Lung (tissue), 12 donors: ENCODE measurements around the gene SEMA4D. TPM values are rescaled to one million over a fixed set of nuclear protein-coding genes. Genes with fewer than 3 reads are reported as not detected.

Source experiments
- ATAC-seq: fragments of 200-7000 bp; cut with Tn5 transposase; one replicate; pipeline ENCODE4 v1.9.1; 2020; ENCODE audit warnings: moderate number of reproducible peaks; ENCODE audit not compliant: insufficient read depth, low FRiP score
- DNase-seq, 3 donors: peaks; one replicate each; pipeline ENCODE4 v3.0.0-alpha.2; 2013 to 2017
- H3K27ac ChIP-seq, 2 donors: one replicate each; pipeline ENCODE4 v1.5.1; 2013; ENCODE audit warnings: mild to moderate bottlenecking in 2 of 2, moderate library complexity in 2 of 2, control low read depth in 1 of 2, inconsistent platforms in 1 of 2, low read depth in 1 of 2, low read length in 1 of 2
- H3K27me3 ChIP-seq, 3 donors: one replicate each; pipeline ENCODE4 v1.5.1; 2013; ENCODE audit warnings: low read length in 2 of 3; ENCODE audit not compliant: control insufficient read depth in 3 of 3, insufficient read depth in 3 of 3
- H3K36me3 ChIP-seq, 4 donors: one replicate each; pipeline ENCODE4 v1.5.1; 2013; ENCODE audit warnings: low read length in 4 of 4, mild to moderate bottlenecking in 1 of 4, moderate library complexity in 1 of 4; ENCODE audit not compliant: control insufficient read depth in 4 of 4, insufficient read depth in 4 of 4
- H3K4me1 ChIP-seq, 5 donors: one replicate each; pipeline ENCODE4 v1.5.1; 2013; ENCODE audit warnings: low read length in 5 of 5, mild to moderate bottlenecking in 2 of 5, moderate library complexity in 1 of 5; ENCODE audit not compliant: control insufficient read depth in 5 of 5, insufficient read depth in 5 of 5
- H3K4me3 ChIP-seq: one replicate; pipeline ENCODE4 v1.5.1; 2013; ENCODE audit warnings: mild to moderate bottlenecking, control low read depth, moderate library complexity
- H3K9ac ChIP-seq, 2 donors: one replicate each; pipeline ENCODE4 v1.5.1; 2013; ENCODE audit warnings: low read length in 2 of 2, control low read depth in 1 of 2; ENCODE audit not compliant: insufficient read depth in 1 of 2
- H3K9me3 ChIP-seq, 4 donors: one replicate each; pipeline ENCODE4 v1.5.1; 2013; ENCODE audit warnings: low read length in 3 of 4, mild to moderate bottlenecking in 1 of 4, moderate library complexity in 1 of 4; ENCODE audit not compliant: control insufficient read depth in 4 of 4, insufficient read depth in 3 of 4
- CTCF ChIP-seq: IDR thresholded peaks from 2 replicates; pipeline ENCODE4 v1.5.1; 2012; ENCODE audit warnings: mild to moderate bottlenecking; ENCODE audit errors: control extremely low read depth, extremely low read depth
- WGBS, 2 donors: extraction: QIAGEN DNeasy Blood & Tissue Kit; methylation state at CpG; one replicate each; pipeline ENCODE4 v1.1.7; 2013; 5-methylcytosine and 5-hydroxymethylcytosine counted together
- polyA plus RNA-seq, 2 donors: library from polyadenylated mRNA; stranded (reverse); fragments of 200-250 nt; gene quantifications; one replicate each; pipeline ENCODE4 v1.2.1, GENCODE V29; 2013
- total RNA-seq, 2 donors: library from RNA; depleted of rRNA in 1 of 2; stranded (reverse); fragments of >200 nt in 1 of 2; gene quantifications; one replicate each; pipeline ENCODE4 v1.2.1, GENCODE V29; 2014 to 2021
- donor health status: control.
- donor health status: control.
- donor health status: Bipolar disorder and iron deficiency.
- donor health status: healthy.
- donor health status: DM: yes; HTN: yes; CAD: no.

Gene SEMA4D
- total and polyA plus RNA-seq, 4 donors: 6.7 to 61.5 (median 29.0) TPM

GRCh38 chr9:89317282-89317681 lies 180.6 kb downstream of the SEMA4D start:
- peak overlapping the region in 1 of 2 donors; percentile 27 for H3K27ac ChIP-seq
- 78 to 88% methylated on average over 4 of the region's 4 CpGs for WGBS, 2 donors
- H3K4me1 ChIP-seq: peaks cover 3 to 39% (median 9%) of the 10 kb centered on the region in 5 donors
- no peaks in the 10 kb centered on the region for H3K9me3 ChIP-seq
- TF ChIP-seq CTCF: no peak
- no peak overlapping the region for H3K4me3 ChIP-seq
- DNase-seq (no peak), ATAC-seq (no peak)
- no peaks in the 10 kb centered on the region for H3K27me3 ChIP-seq
- H3K36me3 ChIP-seq: peaks cover 0 to 9% (median under 1%) of the 10 kb centered on the region in 4 donors
- H3K9ac ChIP-seq: peak overlapping the region in 1 of 2 donors; percentile 99

- H3K9me3 ChIP-seq: no peaks in the 10 kb centered on the region
- no peak for DNase-seq
- no peak overlapping the region for H3K27ac ChIP-seq
- peaks cover 3 to 39% (median 15%) of the 10 kb centered on the region in 5 donors for H3K4me1 ChIP-seq
- H3K36me3 ChIP-seq: peaks cover 0 to 9% (median under 1%) of the 10 kb centered on the region in 4 donors
- no peak for ATAC-seq
- no peak overlapping the region for H3K4me3 ChIP-seq
- H3K9ac ChIP-seq: no peak overlapping the region
- H3K27me3 ChIP-seq: no peaks in the 10 kb centered on the region
- TF ChIP-seq CTCF: no peak
These were observed 182.4 kb downstream of the SEMA4D start for GRCh38 chr9:89315482-89315881.

- Histone ChIP-seq H3K4me3 (no peak overlapping the region), H3K4me1 (peaks cover 2 to 39% (median 15%) of the 10 kb centered on the region in 5 donors), H3K36me3 (peaks cover 0 to 9% (median 0%) of the 10 kb centered on the region in 4 donors), H3K9me3 (no peaks in the 10 kb centered on the region), H3K27me3 (no peaks in the 10 kb centered on the region), H3K9ac (peak overlapping the region in 1 of 2 donors; percentile 8), H3K27ac (no peak overlapping the region)
- TF ChIP-seq CTCF: no peak
- DNase-seq: no peak
- ATAC-seq: no peak
- WGBS, 2 donors: 95 to 97% methylated on average over 1 of the region's 1 CpG
These were observed 183.0 kb downstream of the SEMA4D start for GRCh38 chr9:89314955-89315354.

GRCh38 chr9:89313842-89314241 lies 184.1 kb downstream of the SEMA4D start:
- WGBS, 2 donors: 69 to 70% methylated on average over 1 of the region's 1 CpG
- Histone ChIP-seq H3K36me3 (peaks cover 0 to 9% (median 0%) of the 10 kb centered on the region in 4 donors), H3K9me3 (no peaks in the 10 kb centered on the region), H3K9ac (peak overlapping the region in 1 of 2 donors; percentile 65), H3K4me3 (no peak overlapping the region), H3K4me1 (peaks cover 3 to 41% (median 11%) of the 10 kb centered on the region in 5 donors), H3K27me3 (no peaks in the 10 kb centered on the region), H3K27ac (no peak overlapping the region)
- no peak for TF ChIP-seq CTCF
- DNase-seq (peak in 1 of 3 donors; percentile 11), ATAC-seq (no peak)
